ENCODE results near the gene FAAP24.
A peak's percentile ranks its signal among the peaks of the same experiment; 100 is the strongest.
"Not testable (repeated sequence)": the region's sequence is repeated elsewhere in the genome, so short reads cannot be mapped to it uniquely, and the experiment has no call there.

FAAP24 gene

GRCh38 chr19:33005440-33005839, 33.4 kb downstream of the FAAP24 start:
- Histone ChIP-seq H3K9ac (ENCODE audit: low read length) (no peak overlapping the region), H3K36me3 (ENCODE audit: insufficient read depth, low read length) (0 out of 2 replicates have a peak, but pooled peaks cover 3% of the 10 kb centered on the region), H3K27ac (ENCODE audit: low read depth, low read length, poor library complexity, severe bottlenecking) (no peak overlapping the region), H3K9me3 (ENCODE audit: low read length) (no peaks in the 10 kb centered on the region), H3K27me3 (ENCODE audit: insufficient read depth, low read length) (no peaks in the 10 kb centered on the region), H3K9me2 (ENCODE audit: low read depth, low read length) (no peaks in the 10 kb centered on the region), H3F3A (ENCODE audit: insufficient read depth, low read length) (no peaks in the 10 kb centered on the region), H4K20me1 (ENCODE audit: insufficient read depth, low read length) (no peaks in the 10 kb centered on the region), H3K79me2 (ENCODE audit: insufficient read depth, low read length) (no peaks in the 10 kb centered on the region), H3K4me2 (ENCODE audit: low read length) (no peak overlapping the region), H3K4me3 (ENCODE audit: low read depth, low read length, poor library complexity, severe bottlenecking) (no peak overlapping the region), H3K4me1 (ENCODE audit: insufficient read depth, low read length, severe bottlenecking) (peaks cover 3% of the 10 kb centered on the region), H2AFZ (ENCODE audit: low read length) (no peak overlapping the region)
- TF ChIP-seq EZH2 (IDR thresholded peaks at IDR 0.05; ENCODE audit: borderline replicate concordance, low read length): no peak
- TF ChIP-seq, protein P1, sequence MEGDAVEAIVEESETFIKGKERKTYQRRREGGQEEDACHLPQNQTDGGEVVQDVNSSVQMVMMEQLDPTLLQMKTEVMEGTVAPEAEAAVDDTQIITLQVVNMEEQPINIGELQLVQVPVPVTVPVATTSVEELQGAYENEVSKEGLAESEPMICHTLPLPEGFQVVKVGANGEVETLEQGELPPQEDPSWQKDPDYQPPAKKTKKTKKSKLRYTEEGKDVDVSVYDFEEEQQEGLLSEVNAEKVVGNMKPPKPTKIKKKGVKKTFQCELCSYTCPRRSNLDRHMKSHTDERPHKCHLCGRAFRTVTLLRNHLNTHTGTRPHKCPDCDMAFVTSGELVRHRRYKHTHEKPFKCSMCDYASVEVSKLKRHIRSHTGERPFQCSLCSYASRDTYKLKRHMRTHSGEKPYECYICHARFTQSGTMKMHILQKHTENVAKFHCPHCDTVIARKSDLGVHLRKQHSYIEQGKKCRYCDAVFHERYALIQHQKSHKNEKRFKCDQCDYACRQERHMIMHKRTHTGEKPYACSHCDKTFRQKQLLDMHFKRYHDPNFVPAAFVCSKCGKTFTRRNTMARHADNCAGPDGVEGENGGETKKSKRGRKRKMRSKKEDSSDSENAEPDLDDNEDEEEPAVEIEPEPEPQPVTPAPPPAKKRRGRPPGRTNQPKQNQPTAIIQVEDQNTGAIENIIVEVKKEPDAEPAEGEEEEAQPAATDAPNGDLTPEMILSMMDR (IDR thresholded peaks at IDR 0.05; ENCODE audit: low read length): no peak

- Histone ChIP-seq H2AFZ (ENCODE audit: low read length) (no peak overlapping the region), H3K9me2 (ENCODE audit: low read depth, low read length) (no peaks in the 10 kb centered on the region)
Observed at GRCh38 chr19:33008738-33009137, 36.7 kb downstream of the FAAP24 start.

DNA sequence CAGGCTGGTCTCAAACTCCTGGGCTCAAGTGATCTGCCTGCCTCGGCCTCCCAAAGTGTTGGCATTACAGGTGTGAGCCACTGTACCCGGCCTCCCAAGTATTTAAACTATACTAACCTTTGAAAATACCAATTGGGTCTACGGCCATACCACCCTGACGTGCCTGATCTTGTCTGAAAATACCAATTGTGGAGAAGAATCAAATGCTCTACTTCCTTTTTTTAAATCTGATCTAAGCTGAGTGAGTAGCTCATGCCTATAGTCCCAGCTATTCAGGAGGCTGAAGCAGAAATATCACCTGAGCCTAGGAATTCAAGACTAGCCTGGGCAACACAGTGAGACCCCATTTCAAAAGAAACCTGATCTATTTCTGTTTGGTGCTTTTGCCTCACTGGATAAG, 38.8 kb downstream of the FAAP24 start:
- H3K4me2 ChIP-seq (ENCODE audit: low read length); H3F3A ChIP-seq (ENCODE audit: insufficient read depth, low read length); H3K36me3 ChIP-seq (ENCODE audit: insufficient read depth, low read length); H3K27ac ChIP-seq (ENCODE audit: low read depth, low read length, poor library complexity, severe bottlenecking); H4K20me1 ChIP-seq (ENCODE audit: insufficient read depth, low read length); H3K4me1 ChIP-seq (ENCODE audit: insufficient read depth, low read length, severe bottlenecking); H3K27me3 ChIP-seq (ENCODE audit: insufficient read depth, low read length); H3K9me2 ChIP-seq (ENCODE audit: low read depth, low read length); H3K9ac ChIP-seq (ENCODE audit: low read length); H3K9me3 ChIP-seq (ENCODE audit: low read length); H2AFZ ChIP-seq (ENCODE audit: low read length); H3K79me2 ChIP-seq (ENCODE audit: insufficient read depth, low read length); H3K4me3 ChIP-seq (ENCODE audit: low read depth, low read length, poor library complexity, severe bottlenecking): not testable (repeated sequence)

More at GRCh38 chr19:33008738-33009137, 36.7 kb downstream of the FAAP24 start:
- Histone ChIP-seq H3K27me3 (ENCODE audit: insufficient read depth, low read length) (no peaks in the 10 kb centered on the region), H3K9me3 (ENCODE audit: low read length) (no peaks in the 10 kb centered on the region), H3K4me1 (ENCODE audit: insufficient read depth, low read length, severe bottlenecking) (no peaks in the 10 kb centered on the region), H3F3A (ENCODE audit: insufficient read depth, low read length) (no peaks in the 10 kb centered on the region), H3K4me3 (ENCODE audit: low read depth, low read length, poor library complexity, severe bottlenecking) (no peak overlapping the region), H3K27ac (ENCODE audit: low read depth, low read length, poor library complexity, severe bottlenecking) (no peak overlapping the region), H3K79me2 (ENCODE audit: insufficient read depth, low read length) (no peaks in the 10 kb centered on the region), H3K36me3 (ENCODE audit: insufficient read depth, low read length) (0 out of 2 replicates have a peak, but pooled peaks cover 3% of the 10 kb centered on the region), H3K9ac (ENCODE audit: low read length) (no peak overlapping the region), H4K20me1 (ENCODE audit: insufficient read depth, low read length) (no peaks in the 10 kb centered on the region), H3K4me2 (ENCODE audit: low read length) (no peak overlapping the region)
- TF ChIP-seq EZH2 (IDR thresholded peaks at IDR 0.05; ENCODE audit: borderline replicate concordance, low read length): no peak
- TF ChIP-seq, protein P1 (IDR thresholded peaks at IDR 0.05; ENCODE audit: low read length): no peak

GRCh38 chr19:33022472-33023116, 50.6 kb downstream of the FAAP24 start:
- H3K4me2 ChIP-seq (ENCODE audit: low read length): no peak overlapping the region
- H3K4me3 ChIP-seq (ENCODE audit: low read depth, low read length, poor library complexity, severe bottlenecking): no peak overlapping the region
- TF ChIP-seq EZH2 (IDR thresholded peaks at IDR 0.05; ENCODE audit: borderline replicate concordance, low read length): no peak
- TF ChIP-seq, protein P1 (IDR thresholded peaks at IDR 0.05; ENCODE audit: low read length): peak; percentile 7; the same call in 1 of the 2 replicates
- no peaks in the 10 kb centered on the region for H3K9me3 ChIP-seq (ENCODE audit: low read length)
- H4K20me1 ChIP-seq (ENCODE audit: insufficient read depth, low read length): no peaks in the 10 kb centered on the region
- no peak overlapping the region for H3K27ac ChIP-seq (ENCODE audit: low read depth, low read length, poor library complexity, severe bottlenecking)
- no peaks in the 10 kb centered on the region for H3K36me3 ChIP-seq (ENCODE audit: insufficient read depth, low read length)
- H2AFZ ChIP-seq (ENCODE audit: low read length): no peak overlapping the region
- H3K9ac ChIP-seq (ENCODE audit: low read length): no peak overlapping the region
- no peaks in the 10 kb centered on the region for H3K27me3 ChIP-seq (ENCODE audit: insufficient read depth, low read length)
- H3K79me2 ChIP-seq (ENCODE audit: insufficient read depth, low read length): no peaks in the 10 kb centered on the region
- H3F3A ChIP-seq (ENCODE audit: insufficient read depth, low read length): no peaks in the 10 kb centered on the region
- H3K9me2 ChIP-seq (ENCODE audit: low read depth, low read length): no peaks in the 10 kb centered on the region
- H3K4me1 ChIP-seq (ENCODE audit: insufficient read depth, low read length, severe bottlenecking): no peaks in the 10 kb centered on the region
